Right atrium auricular region (tissue), 2 donors: ENCODE results near the gene CYP27C1. TPM values are rescaled to one million over a fixed set of nuclear protein-coding genes. Genes with fewer than 3 reads are reported as not detected.
A peak's percentile ranks its signal among the peaks of the same experiment; 100 is the strongest.

Source experiments
- DNase-seq: peaks from one replicate; pipeline ENCODE4 v3.0.0-alpha.2; 2019; ENCODE audit warnings: low spot score
- H3K27ac ChIP-seq, 2 donors: fragments of 200-600 bp; sonication (generic); 1 replicate in 1 of 2; 2 replicates in 1 of 2; pipeline ENCODE4 v1.5.1; 2016 to 2019
- H3K27me3 ChIP-seq, 2 donors: fragments of 200-600 bp; sonication (generic); one replicate each; pipeline versions ENCODE4 v1.5.1 to v1.6.0; 2017 to 2019
- H3K36me3 ChIP-seq: fragments of 200-600 bp; sonication (generic); one replicate; pipeline ENCODE4 v1.5.1; 2016
- H3K4me1 ChIP-seq, 2 donors: fragments of 200-600 bp; sonication (generic); one replicate each; pipeline versions ENCODE4 v1.5.1 to v1.6.0; 2017 to 2019
- H3K4me3 ChIP-seq, 2 donors: fragments of 200-600 bp; sonication (generic); 1 replicate in 1 of 2; 2 replicates in 1 of 2; pipeline ENCODE4 v1.5.1; 2017 to 2019; ENCODE audit warnings: mild to moderate bottlenecking in 1 of 2, moderate library complexity in 1 of 2
- H3K9me3 ChIP-seq, 2 donors: fragments of 200-600 bp; sonication (generic); one replicate each; pipeline ENCODE4 v1.5.1; 2019
- CTCF ChIP-seq, 2 donors: fragments of 200-600 bp; sonication (generic); IDR thresholded peaks; one replicate each; pipeline ENCODE4 v1.5.1; 2019; ENCODE audit warnings: antibody characterized with exemption in 2 of 2
- total RNA-seq, 2 donors: library from RNA; depleted of rRNA; stranded (reverse); fragments of >200 nt; gene quantifications; one replicate each; pipeline ENCODE4 v1.1.0, GENCODE V29; 2016

Gene CYP27C1
- total RNA-seq, 2 donors from 2014 or later, result 0.24 TPM; not detected in 1

- H3K27me3 ChIP-seq, result no peaks in the 10 kb centered on the region
- no peaks in the 10 kb centered on the region for H3K36me3 ChIP-seq
- no peak for DNase-seq
- no peak overlapping the region for H3K27ac ChIP-seq
- no peaks in the 10 kb centered on the region for H3K9me3 ChIP-seq
- peaks cover 0 to 3% of the 10 kb centered on the region in 2 donors for H3K4me1 ChIP-seq
- H3K4me3 ChIP-seq, result no peak overlapping the region
- TF ChIP-seq CTCF (IDR thresholded peaks at IDR 0.05), result no peak
These were observed 23.1 kb downstream of the CYP27C1 start for GRCh38 chr2:127196998-127197397.

- no peak for TF ChIP-seq CTCF (IDR thresholded peaks at IDR 0.05)
- DNase-seq, result no peak
- Histone ChIP-seq H3K4me1 (peaks cover 0 to 3% of the 10 kb centered on the region in 2 donors), H3K4me3 (no peak overlapping the region), H3K9me3 (no peaks in the 10 kb centered on the region), H3K27ac (no peak overlapping the region), H3K36me3 (no peaks in the 10 kb centered on the region), H3K27me3 (no peaks in the 10 kb centered on the region)
These were observed 23.6 kb downstream of the CYP27C1 start for GRCh38 chr2:127196549-127196948.

GRCh38 chr2:127195140-127196074 is 24.7 kb downstream of the CYP27C1 start:
- peaks cover 0 to 3% of the 10 kb centered on the region in 2 donors for H3K4me1 ChIP-seq
- H3K36me3 ChIP-seq, result no peaks in the 10 kb centered on the region
- no peak overlapping the region for H3K27ac ChIP-seq
- no peak overlapping the region for H3K4me3 ChIP-seq
- peak; percentile 52 for DNase-seq
- TF ChIP-seq CTCF (IDR thresholded peaks at IDR 0.05), result no peak
- no peaks in the 10 kb centered on the region for H3K9me3 ChIP-seq
- H3K27me3 ChIP-seq, result no peaks in the 10 kb centered on the region

GRCh38 chr2:127194447-127194846 is 25.7 kb downstream of the CYP27C1 start:
- TF ChIP-seq CTCF (IDR thresholded peaks at IDR 0.05), result no peak

GRCh38 chr2:127193967-127194280 is 26.2 kb downstream of the CYP27C1 start:
- H3K4me1 ChIP-seq, result peaks cover 0 to 3% of the 10 kb centered on the region in 2 donors

More at GRCh38 chr2:127194447-127194846, 25.7 kb downstream of the CYP27C1 start:
- H3K9me3 ChIP-seq, result no peaks in the 10 kb centered on the region
- no peaks in the 10 kb centered on the region for H3K27me3 ChIP-seq
- H3K4me3 ChIP-seq, result no peak overlapping the region
- no peak overlapping the region for H3K27ac ChIP-seq
- peaks cover 0 to 3% of the 10 kb centered on the region in 2 donors for H3K4me1 ChIP-seq
- no peaks in the 10 kb centered on the region for H3K36me3 ChIP-seq
- peak; percentile 38 for DNase-seq

More at GRCh38 chr2:127193967-127194280, 26.2 kb downstream of the CYP27C1 start:
- Histone ChIP-seq H3K9me3 (no peaks in the 10 kb centered on the region), H3K4me3 (no peak overlapping the region), H3K36me3 (no peaks in the 10 kb centered on the region), H3K27ac (no peak overlapping the region), H3K27me3 (no peaks in the 10 kb centered on the region)
- no peak for DNase-seq
- TF ChIP-seq CTCF (IDR thresholded peaks at IDR 0.05), result no peak
